Activated CD4-positive, alpha-beta T cell treated with anti-CD3 and anti-CD28 coated beads for 48 hours (primary cell): ENCODE results near the gene GSTM2.

Experiments used
- DNase-seq: peaks from one replicate; pipeline ENCODE4 v3.0.0-alpha.2; 2020

The GSTM2 gene

GRCh38 chr1:109718495-109718894, 50.6 kb downstream of the GSTM2 start:
- no peak for DNase-seq

- DNase-seq: no peak
Measured at GRCh38 chr1:109719337-109719837, 51.5 kb downstream of the GSTM2 start.

- DNase-seq: no peak
Measured at GRCh38 chr1:109721042-109721441, 53.2 kb downstream of the GSTM2 start.

GRCh38 chr1:109721971-109722370, 54.1 kb downstream of the GSTM2 start:
- no peak for DNase-seq

GRCh38 chr1:109722908-109723691, 55.2 kb downstream of the GSTM2 start:
- no peak for DNase-seq
